Breast epithelium (tissue), 4 donors: ENCODE measurements around the gene KCND3. TPM values are rescaled to one million over a fixed set of nuclear protein-coding genes. Genes with fewer than 3 reads are reported as not detected.

Experiments used
- DNase-seq, 2 donors: peaks; one replicate each; pipeline ENCODE4 v3.0.0-alpha.2; 2019; ENCODE audit warnings: low spot score in 2 of 2
- H3K27ac ChIP-seq, 2 donors: fragments of 200-600 bp; sonication (generic) in 1 of 2; one replicate each; pipeline ENCODE4 v1.5.1; 2016 to 2019; ENCODE audit warnings: mild to moderate bottlenecking in 1 of 2
- H3K27me3 ChIP-seq, 2 donors: fragments of 200-600 bp; sonication (generic) in 1 of 2; one replicate each; pipeline versions ENCODE4 v1.5.1 to v1.6.0; 2017 to 2019; ENCODE audit warnings: control low read depth in 1 of 2, mild to moderate bottlenecking in 1 of 2
- H3K36me3 ChIP-seq: fragments of 200-600 bp; one replicate; pipeline ENCODE4 v1.5.1; 2019
- H3K4me1 ChIP-seq, 2 donors: fragments of 200-600 bp; sonication (generic); one replicate each; pipeline ENCODE4 v1.5.1; 2016 to 2019; ENCODE audit warnings: control low read depth in 1 of 2
- H3K4me3 ChIP-seq, 3 donors: fragments of 200-600 bp; sonication (generic); 1 replicate in 2 of 3; 2 replicates in 1 of 3; pipeline ENCODE4 v1.5.1; 2016 to 2019; ENCODE audit warnings: mild to moderate bottlenecking in 3 of 3, moderate library complexity in 2 of 3
- H3K9me3 ChIP-seq, 2 donors: fragments of 200-600 bp; sonication (generic) in 1 of 2; one replicate each; pipeline ENCODE4 v1.5.1; 2016 to 2019; ENCODE audit warnings: control low read depth in 1 of 2
- POLR2A ChIP-seq: fragments of 450-650 bp; IDR thresholded peaks from one replicate; pipeline ENCODE4 v1.6.1; 2016; ENCODE audit warnings: antibody characterized with exemption, mild to moderate bottlenecking, moderate library complexity
- POLR2AphosphoS5 ChIP-seq, 3 donors: sonication (generic); formaldehyde crosslinking; IDR thresholded peaks; one replicate each; pipeline ENCODE4 v1.6.1; 2017; ENCODE audit warnings: antibody characterized with exemption in 3 of 3
- intact Hi-C: fragments of 100-400 bp; cut with DNase I; formaldehyde crosslinking; loops from one replicate; pipeline ENCODE4 v1.15.1; 2023; ENCODE audit warnings: low total_unique reads
- total RNA-seq, 3 donors: library from RNA; depleted of rRNA; stranded (reverse); fragments of >200 nt; gene quantifications; one replicate each; pipeline ENCODE4 v1.1.0, GENCODE V29; 2016
- TF ChIP-seq, protein P1 (sequence below), 3 donors: fragments of 450-650 bp; IDR thresholded peaks; one replicate each; pipeline ENCODE4 v1.5.1; 2016 to 2017; ENCODE audit warnings: antibody characterized with exemption in 3 of 3, mild to moderate bottlenecking in 3 of 3, moderate library complexity in 3 of 3

The KCND3 gene
- total RNA-seq, 3 donors from 2014 or later = 5.9 to 10.2 (median 6.7) TPM

DNA sequence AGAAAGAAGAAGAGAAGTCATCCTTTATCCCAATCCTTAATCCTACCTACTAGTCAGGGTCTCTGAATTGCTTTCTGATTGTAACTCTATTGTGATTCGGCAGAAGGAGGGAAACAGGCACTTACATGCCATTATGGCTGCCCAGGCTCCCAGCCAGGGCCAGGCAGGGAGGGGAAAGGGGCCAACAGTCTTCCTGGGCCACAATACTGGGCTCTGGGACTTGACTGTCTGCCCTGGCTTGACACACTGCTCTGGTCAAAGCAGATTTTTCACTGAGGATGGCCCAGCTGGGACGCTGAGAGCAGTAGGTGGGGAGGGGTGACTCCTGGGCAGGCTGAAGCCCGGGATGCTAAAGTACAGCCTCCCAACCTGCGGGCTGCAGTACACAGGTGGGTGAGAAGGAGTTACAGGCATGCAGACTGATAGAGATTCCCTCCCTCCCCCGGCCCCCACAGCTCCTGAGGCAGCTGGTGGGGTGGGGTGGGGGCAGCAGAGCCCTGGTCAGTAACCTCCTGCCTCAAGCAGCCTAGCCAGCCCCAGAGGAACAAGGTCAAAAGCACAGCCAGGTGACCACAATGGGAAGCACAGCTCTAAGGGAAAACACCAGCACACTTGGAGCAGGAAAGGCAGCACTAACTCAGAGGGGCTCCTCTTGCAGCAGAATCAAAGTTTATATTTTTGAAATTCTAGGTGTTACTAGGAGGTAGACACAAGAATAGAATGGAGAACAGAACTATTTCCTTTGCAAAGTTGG is 25.3 kb downstream of the KCND3 start:
- no peaks in the 10 kb centered on the region for H3K9me3 ChIP-seq
- no peaks in the 10 kb centered on the region for H3K27me3 ChIP-seq
- TF ChIP-seq POLR2AphosphoS5 (IDR thresholded peaks at IDR 0.05) (no peak), POLR2A (no peak)
- TF ChIP-seq, protein P1, sequence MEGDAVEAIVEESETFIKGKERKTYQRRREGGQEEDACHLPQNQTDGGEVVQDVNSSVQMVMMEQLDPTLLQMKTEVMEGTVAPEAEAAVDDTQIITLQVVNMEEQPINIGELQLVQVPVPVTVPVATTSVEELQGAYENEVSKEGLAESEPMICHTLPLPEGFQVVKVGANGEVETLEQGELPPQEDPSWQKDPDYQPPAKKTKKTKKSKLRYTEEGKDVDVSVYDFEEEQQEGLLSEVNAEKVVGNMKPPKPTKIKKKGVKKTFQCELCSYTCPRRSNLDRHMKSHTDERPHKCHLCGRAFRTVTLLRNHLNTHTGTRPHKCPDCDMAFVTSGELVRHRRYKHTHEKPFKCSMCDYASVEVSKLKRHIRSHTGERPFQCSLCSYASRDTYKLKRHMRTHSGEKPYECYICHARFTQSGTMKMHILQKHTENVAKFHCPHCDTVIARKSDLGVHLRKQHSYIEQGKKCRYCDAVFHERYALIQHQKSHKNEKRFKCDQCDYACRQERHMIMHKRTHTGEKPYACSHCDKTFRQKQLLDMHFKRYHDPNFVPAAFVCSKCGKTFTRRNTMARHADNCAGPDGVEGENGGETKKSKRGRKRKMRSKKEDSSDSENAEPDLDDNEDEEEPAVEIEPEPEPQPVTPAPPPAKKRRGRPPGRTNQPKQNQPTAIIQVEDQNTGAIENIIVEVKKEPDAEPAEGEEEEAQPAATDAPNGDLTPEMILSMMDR (IDR thresholded peaks at IDR 0.05) = no peak
- no peaks in the 10 kb centered on the region for H3K4me1 ChIP-seq
- no peak for DNase-seq
- no peak overlapping the region for H3K27ac ChIP-seq
- no peaks in the 10 kb centered on the region for H3K36me3 ChIP-seq
- H3K4me3 ChIP-seq = no peak overlapping the region
- intact Hi-C loops = no loop called here

GRCh38 chr1:111961773-111962565 is 27.5 kb downstream of the KCND3 start:
- Histone ChIP-seq H3K27me3 (no peaks in the 10 kb centered on the region), H3K4me3 (no peak overlapping the region), H3K27ac (no peak overlapping the region), H3K4me1 (no peaks in the 10 kb centered on the region), H3K9me3 (no peaks in the 10 kb centered on the region), H3K36me3 (no peaks in the 10 kb centered on the region)
- TF ChIP-seq POLR2AphosphoS5 (IDR thresholded peaks at IDR 0.05) = no peak
- TF ChIP-seq, protein P1 (IDR thresholded peaks at IDR 0.05) = no peak
- no peak for TF ChIP-seq POLR2A
- intact Hi-C loops = no loop called here
- DNase-seq = no peak

- intact Hi-C loops = no loop called here
- Histone ChIP-seq H3K36me3 (no peaks in the 10 kb centered on the region), H3K9me3 (no peaks in the 10 kb centered on the region), H3K27ac (no peak overlapping the region), H3K4me1 (no peaks in the 10 kb centered on the region), H3K27me3 (no peaks in the 10 kb centered on the region), H3K4me3 (no peak overlapping the region)
- TF ChIP-seq POLR2A (no peak), POLR2AphosphoS5 (IDR thresholded peaks at IDR 0.05) (no peak)
- TF ChIP-seq, protein P1 (IDR thresholded peaks at IDR 0.05) = no peak
- DNase-seq = no peak
Observed at GRCh38 chr1:111961016-111961415, 28.5 kb downstream of the KCND3 start.

DNA sequence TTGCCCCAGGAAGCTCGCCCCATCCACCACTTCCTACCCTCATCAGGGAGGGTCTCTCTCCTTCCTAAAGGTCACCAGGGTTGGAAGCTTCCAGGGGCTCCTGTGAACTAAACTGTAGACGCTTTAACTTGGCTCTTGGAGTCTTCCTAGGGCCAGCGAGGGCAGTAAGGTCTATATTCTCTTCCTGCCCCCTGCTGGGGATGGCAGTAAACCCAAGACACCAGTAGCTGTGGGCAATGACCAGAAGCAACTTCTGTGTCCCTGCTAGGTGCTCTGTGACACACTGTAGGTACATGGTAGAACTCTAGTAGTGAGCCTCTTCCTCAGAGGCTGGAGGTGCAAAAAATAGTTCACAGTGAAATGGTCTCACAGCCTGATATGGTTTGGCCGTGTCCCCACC is 30.0 kb downstream of the KCND3 start:
- Histone ChIP-seq H3K36me3 (no peaks in the 10 kb centered on the region), H3K9me3 (no peaks in the 10 kb centered on the region), H3K4me1 (no peaks in the 10 kb centered on the region), H3K27ac (no peak overlapping the region), H3K27me3 (no peaks in the 10 kb centered on the region), H3K4me3 (no peak overlapping the region)
- TF ChIP-seq, protein P1 (IDR thresholded peaks at IDR 0.05) = no peak
- TF ChIP-seq POLR2AphosphoS5 (IDR thresholded peaks at IDR 0.05) = no peak
- no peak for TF ChIP-seq POLR2A
- intact Hi-C loops = no loop called here
- no peak for DNase-seq

GRCh38 chr1:111958851-111959250 is 30.6 kb downstream of the KCND3 start:
- Histone ChIP-seq H3K4me1 (no peaks in the 10 kb centered on the region), H3K4me3 (no peak overlapping the region), H3K27ac (no peak overlapping the region), H3K9me3 (no peaks in the 10 kb centered on the region), H3K27me3 (no peaks in the 10 kb centered on the region), H3K36me3 (no peaks in the 10 kb centered on the region)
- intact Hi-C loops = no loop called here
- DNase-seq = no peak
- TF ChIP-seq, protein P1 (IDR thresholded peaks at IDR 0.05) = no peak
- TF ChIP-seq POLR2A (no peak), POLR2AphosphoS5 (IDR thresholded peaks at IDR 0.05) (no peak)
